CD4-positive, alpha-beta T cell treated with Interleukin-2 at 100 ng/mL for 4 hours (primary cell): ENCODE measurements around the gene EP300.
"Not testable (repeated sequence)": the region's sequence is repeated elsewhere in the genome, so short reads cannot be mapped to it uniquely, and the experiment has no call there.

Source experiments
- DNase-seq: peaks from one replicate; pipeline ENCODE4 v3.0.0-alpha.2; 2020; ENCODE audit warnings: low spot score

The EP300 gene

DNA sequence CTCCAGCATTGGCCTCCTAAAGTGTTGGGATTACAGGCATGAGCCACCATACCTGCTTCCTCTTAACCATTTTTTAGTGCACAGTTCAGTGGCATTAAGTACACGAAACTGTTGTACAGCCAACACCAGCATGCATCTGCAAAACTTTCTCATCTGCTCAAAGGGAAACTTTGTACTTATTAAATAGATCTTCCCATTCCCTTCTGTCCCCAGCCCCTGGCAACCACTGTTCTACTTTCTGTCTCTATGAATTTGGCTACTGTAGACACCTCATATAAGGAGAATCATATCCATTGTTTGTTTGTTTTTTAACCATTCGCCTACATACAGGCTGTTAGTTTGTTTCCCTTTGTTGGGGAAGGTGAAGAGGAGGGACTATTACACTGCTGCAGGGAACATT lies 6.5 kb upstream of the EP300 start:
- no peak for DNase-seq

DNA sequence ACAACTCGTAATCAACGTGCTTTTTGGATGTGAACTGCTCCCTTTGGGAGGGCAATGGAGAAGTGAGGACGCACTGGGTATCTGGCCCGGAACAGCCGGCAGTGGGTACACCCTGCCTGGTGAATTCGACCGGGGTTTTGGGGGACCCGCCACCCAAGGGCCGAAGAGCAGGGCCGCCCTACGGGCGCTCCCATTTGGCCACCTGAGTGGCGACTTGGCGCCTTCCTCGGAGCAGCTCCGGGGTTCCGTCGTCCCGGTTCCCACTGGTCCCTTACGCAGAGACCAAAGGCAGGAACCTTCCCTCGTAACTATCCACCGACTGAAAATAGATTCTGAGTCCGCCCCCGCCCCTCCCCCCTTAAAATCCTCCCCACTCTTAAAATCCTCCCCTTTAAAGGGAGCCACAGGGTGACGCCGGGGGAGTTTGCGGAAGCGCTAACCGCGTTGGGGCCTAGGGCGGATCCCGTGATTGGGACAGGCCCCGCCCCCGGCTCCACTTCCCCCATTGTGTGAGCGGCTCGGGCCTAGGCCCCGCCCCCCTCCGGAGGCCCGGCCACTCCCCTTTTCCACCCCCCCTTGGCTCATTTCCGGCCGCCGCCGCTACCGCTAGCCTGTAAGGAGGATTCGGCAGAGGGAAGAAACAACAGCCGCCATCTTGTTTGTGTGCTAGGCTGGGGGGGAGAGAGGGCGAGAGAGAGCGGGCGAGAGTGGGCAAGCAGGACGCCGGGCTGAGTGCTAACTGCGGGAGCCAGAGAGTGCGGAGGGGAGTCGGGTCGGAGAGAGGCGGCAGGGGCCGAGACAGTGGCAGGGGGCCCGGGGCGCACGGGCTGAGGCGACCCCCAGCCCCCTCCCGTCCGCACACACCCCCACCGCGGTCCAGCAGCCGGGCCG lies 1.0 kb upstream of the EP300 start:
- DNase-seq = peak; percentile 99

GRCh38 chr22:41092847-41093411 lies 537 bp downstream of the EP300 start:
- DNase-seq = peak; percentile 22

DNA sequence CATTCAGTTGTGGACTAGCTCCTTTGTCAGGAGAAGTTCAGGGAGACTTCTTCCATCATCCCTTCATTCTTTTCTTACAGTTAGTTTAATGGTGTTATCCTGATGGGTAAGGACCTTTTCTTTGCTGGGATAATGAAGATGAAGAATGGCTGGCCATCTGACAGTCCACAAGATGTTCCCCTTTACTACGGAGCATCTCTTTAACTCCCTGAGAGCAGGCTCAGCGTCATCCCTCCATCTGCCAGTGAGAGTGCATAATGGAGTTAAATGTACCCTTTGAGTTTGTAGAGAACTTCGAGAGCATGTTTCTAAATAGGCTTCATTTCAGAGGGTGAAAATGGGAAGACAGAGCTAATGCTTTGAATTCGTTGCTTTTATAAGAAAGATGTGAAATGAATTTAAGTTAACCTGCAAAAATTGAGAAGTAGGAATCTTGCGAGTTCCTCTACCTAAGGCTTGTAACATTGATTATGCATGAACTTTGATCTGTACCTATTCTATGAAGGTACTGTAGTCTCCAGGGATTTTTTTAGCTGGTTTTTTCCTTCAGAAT lies 1.7 kb downstream of the EP300 start:
- peak; percentile 32 for DNase-seq

DNA sequence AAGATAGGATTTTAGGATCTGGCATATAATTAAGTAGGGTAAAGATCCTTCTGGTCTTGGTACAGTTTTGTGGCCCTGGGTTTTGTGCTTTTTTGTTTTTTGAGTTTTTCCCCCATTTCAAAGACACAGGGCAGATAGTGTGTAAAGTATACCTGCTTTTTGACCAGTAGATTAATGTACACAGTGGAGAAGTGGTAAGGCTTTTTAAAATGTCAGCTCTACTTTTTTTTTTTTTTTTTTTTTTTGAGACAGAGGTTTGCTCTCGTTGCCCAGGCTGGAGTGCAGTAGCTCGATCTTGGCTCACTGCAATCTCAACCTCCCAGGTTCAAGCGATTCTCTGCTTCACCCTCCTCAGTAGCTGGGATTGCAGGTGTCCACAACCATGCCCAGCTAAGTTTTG lies 4.0 kb downstream of the EP300 start:
- DNase-seq = no peak

GRCh38 chr22:41096841-41097240 lies 4.4 kb downstream of the EP300 start:
- no peak for DNase-seq

GRCh38 chr22:41099036-41099435 lies 6.6 kb downstream of the EP300 start:
- DNase-seq = no peak

GRCh38 chr22:41106122-41106968 lies 14.0 kb downstream of the EP300 start:
- no peak for DNase-seq

- not testable (repeated sequence) for DNase-seq
These were observed 14.6 kb downstream of the EP300 start for GRCh38 chr22:41106969-41107325.

GRCh38 chr22:41110968-41111367 lies 18.6 kb downstream of the EP300 start:
- DNase-seq = no peak

GRCh38 chr22:41116342-41116741 lies 23.9 kb downstream of the EP300 start:
- no peak for DNase-seq

DNA sequence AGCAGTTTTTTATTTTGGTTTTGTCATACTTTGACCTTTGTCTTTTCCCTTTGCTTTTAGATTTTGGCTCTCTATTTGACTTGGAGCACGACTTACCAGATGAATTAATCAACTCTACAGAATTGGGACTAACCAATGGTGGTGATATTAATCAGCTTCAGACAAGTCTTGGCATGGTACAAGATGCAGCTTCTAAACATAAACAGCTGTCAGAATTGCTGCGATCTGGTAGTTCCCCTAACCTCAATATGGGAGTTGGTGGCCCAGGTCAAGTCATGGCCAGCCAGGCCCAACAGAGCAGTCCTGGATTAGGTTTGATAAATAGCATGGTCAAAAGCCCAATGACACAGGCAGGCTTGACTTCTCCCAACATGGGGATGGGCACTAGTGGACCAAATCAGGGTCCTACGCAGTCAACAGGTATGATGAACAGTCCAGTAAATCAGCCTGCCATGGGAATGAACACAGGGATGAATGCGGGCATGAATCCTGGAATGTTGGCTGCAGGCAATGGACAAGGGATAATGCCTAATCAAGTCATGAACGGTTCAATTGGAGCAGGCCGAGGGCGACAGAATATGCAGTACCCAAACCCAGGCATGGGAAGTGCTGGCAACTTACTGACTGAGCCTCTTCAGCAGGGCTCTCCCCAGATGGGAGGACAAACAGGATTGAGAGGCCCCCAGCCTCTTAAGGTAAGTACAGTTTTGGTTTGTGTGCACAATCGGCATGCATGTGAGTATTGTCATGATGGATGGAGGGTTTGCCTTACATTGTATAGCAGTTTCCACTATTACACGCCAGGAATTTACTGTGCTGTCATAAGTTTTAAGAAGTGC lies 25.0 kb downstream of the EP300 start:
- DNase-seq = no peak

- DNase-seq = no peak
These were observed 30.8 kb downstream of the EP300 start for GRCh38 chr22:41123151-41123550.

DNA sequence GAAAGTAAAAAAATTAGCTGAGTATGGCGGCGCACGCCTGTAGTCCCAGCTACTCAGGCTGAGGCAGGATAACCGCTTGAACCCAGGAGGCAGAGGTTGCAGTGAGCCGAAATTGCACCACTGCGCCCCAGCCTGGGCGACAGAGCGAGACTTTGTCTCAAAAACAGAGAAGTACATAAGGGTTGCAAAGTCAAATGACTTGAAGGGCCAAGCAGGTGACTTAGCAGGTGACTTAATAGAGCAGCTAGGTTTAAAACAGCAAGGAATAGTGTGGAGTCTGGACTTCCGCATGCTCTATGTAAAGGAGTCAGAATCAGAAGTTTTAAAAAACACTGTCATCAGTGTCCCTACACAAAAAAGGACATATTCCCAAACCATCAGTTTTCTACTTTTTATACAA lies 31.7 kb downstream of the EP300 start:
- no peak for DNase-seq

DNA sequence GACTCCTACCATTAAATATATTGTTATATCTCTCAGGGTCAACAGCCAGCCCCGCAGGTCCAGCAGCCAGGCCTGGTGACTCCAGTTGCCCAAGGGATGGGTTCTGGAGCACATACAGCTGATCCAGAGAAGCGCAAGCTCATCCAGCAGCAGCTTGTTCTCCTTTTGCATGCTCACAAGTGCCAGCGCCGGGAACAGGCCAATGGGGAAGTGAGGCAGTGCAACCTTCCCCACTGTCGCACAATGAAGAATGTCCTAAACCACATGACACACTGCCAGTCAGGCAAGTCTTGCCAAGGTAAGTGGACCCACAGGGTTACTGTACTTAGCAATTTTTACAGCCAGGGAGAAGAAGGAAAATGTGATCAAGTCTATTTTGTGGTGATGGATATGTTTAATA lies 35.1 kb downstream of the EP300 start:
- DNase-seq = no peak

GRCh38 chr22:41128606-41129005 lies 36.2 kb downstream of the EP300 start:
- no peak for DNase-seq

GRCh38 chr22:41132550-41132949 lies 40.2 kb downstream of the EP300 start:
- DNase-seq = no peak

DNA sequence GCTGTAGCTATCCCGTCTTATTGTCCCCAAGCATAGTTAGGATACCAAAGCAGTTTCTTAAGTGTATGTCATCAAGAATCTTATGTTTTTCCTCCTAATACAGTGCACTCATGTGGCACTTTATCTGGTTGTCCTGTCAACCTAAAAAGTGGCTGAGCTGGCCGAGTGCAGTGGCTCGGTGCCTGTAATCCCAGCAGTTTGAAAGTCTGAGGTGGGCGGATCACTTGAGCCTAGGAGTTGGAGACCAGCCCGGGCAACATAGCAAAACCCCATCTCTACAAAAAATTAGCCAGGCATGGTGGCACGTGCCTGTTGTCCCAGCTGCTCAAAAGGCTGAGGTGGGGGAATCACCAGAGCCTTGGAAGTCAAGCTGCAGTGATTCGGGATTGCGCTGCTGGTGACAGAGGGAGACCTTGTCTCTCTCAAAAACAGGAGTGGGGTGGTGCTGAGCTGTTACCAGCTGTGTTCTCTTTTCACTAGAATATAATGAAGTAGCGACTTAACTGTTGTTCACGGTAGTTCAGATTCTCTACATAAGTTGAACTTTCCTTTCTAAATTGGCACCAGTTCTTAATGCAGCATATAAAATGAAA lies 48.1 kb downstream of the EP300 start:
- no peak for DNase-seq

DNA sequence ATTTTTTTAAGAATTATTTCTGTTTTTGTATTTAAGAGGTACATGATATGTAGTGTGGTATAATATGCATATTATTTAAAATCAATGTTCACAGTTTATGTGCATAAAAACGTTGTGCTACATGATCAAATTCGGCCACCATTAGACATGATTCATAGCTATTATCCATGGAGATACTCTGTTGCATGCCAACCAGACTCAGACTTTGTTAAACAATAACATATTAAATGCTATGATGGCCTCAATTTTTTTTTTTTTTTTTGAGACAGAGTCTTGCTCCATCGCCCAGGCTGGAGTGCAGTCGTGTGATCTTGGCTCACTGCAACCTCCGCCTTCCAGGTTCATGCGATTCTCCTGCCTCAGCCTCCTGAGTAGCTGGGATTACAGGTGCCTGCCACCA lies 53.5 kb downstream of the EP300 start:
- DNase-seq = not testable (repeated sequence)

- DNase-seq = no peak
These were observed 54.2 kb downstream of the EP300 start for GRCh38 chr22:41146573-41146972.

GRCh38 chr22:41147722-41148121 lies 55.3 kb downstream of the EP300 start:
- DNase-seq = no peak
